HepG2 (cell line): ENCODE measurements around the gene NFAT5. TPM values are rescaled to one million over a fixed set of nuclear protein-coding genes. Genes with fewer than 3 reads are reported as not detected.

Source experiments
- AHR ChIP-seq: IDR thresholded peaks from 2 replicates; pipeline ENCODE4 v1.6.1; 2018; ENCODE audit warnings: missing genetic modification reagents, missing compliant biosample characterization
- ARID2 ChIP-seq: sonication (generic); formaldehyde crosslinking; IDR thresholded peaks from 2 replicates; pipeline ENCODE4 v1.8.1; 2022; ENCODE audit warnings: mild to moderate bottlenecking, missing genetic modification reagents, borderline replicate concordance
- ATRX ChIP-seq: sonication (generic); formaldehyde crosslinking; IDR thresholded peaks from 2 replicates; pipeline ENCODE4 v1.4.0; 2020; ENCODE audit warnings: missing genetic modification reagents, borderline replicate concordance
- ELK4 ChIP-seq: sonication (generic); formaldehyde crosslinking; IDR thresholded peaks from 2 replicates; pipeline ENCODE4 v1.9.0; 2021; ENCODE audit warnings: missing genetic modification reagents, borderline replicate concordance
- ETV5 ChIP-seq: IDR thresholded peaks from 2 replicates; pipeline ENCODE4 v1.6.1; 2018; ENCODE audit warnings: missing biosample characterization, missing genetic modification reagents, inconsistent platforms, borderline replicate concordance
- FOXP1 ChIP-seq, 2 experiments: fragments of 450-650 bp in 1 of 2; IDR thresholded peaks; 2 replicates each; pipeline ENCODE4 v1.6.1; 2017 to 2018; ENCODE audit warnings: antibody characterized with exemption in 1 of 2
- GABPB1 ChIP-seq: IDR thresholded peaks from 2 replicates; pipeline ENCODE4 v1.6.1; 2016; ENCODE audit warnings: mild to moderate bottlenecking, missing genetic modification reagents, moderate library complexity, missing compliant biosample characterization
- IRF1 ChIP-seq: sonication (generic); formaldehyde crosslinking; IDR thresholded peaks from 2 replicates; pipeline ENCODE4 v1.4.0; 2020; ENCODE audit warnings: low read depth, mild to moderate bottlenecking, missing genetic modification reagents
- MEIS2 ChIP-seq: sonication (generic); formaldehyde crosslinking; IDR thresholded peaks from 2 replicates; pipeline ENCODE4 v1.9.0; 2021; ENCODE audit warnings: mild to moderate bottlenecking, missing genetic modification reagents
- NCOR1 ChIP-seq: fragments of 200-600 bp; sonication (generic); IDR thresholded peaks from 2 replicates; pipeline ENCODE4 v1.7.0; 2017; ENCODE audit warnings: antibody characterized with exemption, low read length, borderline replicate concordance
- RFX3 ChIP-seq: IDR thresholded peaks from 2 replicates; pipeline ENCODE4 v1.6.1; 2016; ENCODE audit warnings: missing biosample characterization, missing genetic modification reagents
- RFXAP ChIP-seq: sonication (generic); formaldehyde crosslinking; IDR thresholded peaks from 2 replicates; pipeline ENCODE4 v1.4.0; 2020; ENCODE audit warnings: missing genetic modification reagents, borderline replicate concordance
- SETDB1 ChIP-seq: sonication (generic); formaldehyde crosslinking; IDR thresholded peaks from 2 replicates; pipeline ENCODE4 v1.5.1; 2020; ENCODE audit warnings: missing genetic modification reagents, mild to moderate bottlenecking, borderline replicate concordance
- SMAD9 ChIP-seq: sonication (generic); formaldehyde crosslinking; IDR thresholded peaks from 2 replicates; pipeline ENCODE4 v1.5.1; 2020; ENCODE audit warnings: mild to moderate bottlenecking, missing genetic modification reagents
- SPEN ChIP-seq: sonication (generic); formaldehyde crosslinking; IDR thresholded peaks from 2 replicates; pipeline ENCODE4 v1.5.1; 2020; ENCODE audit warnings: low read depth, mild to moderate bottlenecking, missing genetic modification reagents
- TBX3 ChIP-seq: fragments of 450-650 bp; IDR thresholded peaks from 2 replicates; pipeline ENCODE4 v1.6.1; 2017; ENCODE audit warnings: antibody characterized with exemption, mild to moderate bottlenecking, inconsistent platforms, borderline replicate concordance
- YEATS4 ChIP-seq: sonication (generic); formaldehyde crosslinking; IDR thresholded peaks from 2 replicates; pipeline ENCODE4 v1.4.0; 2020; ENCODE audit warnings: missing genetic modification reagents, borderline replicate concordance
- ZBTB26 ChIP-seq: IDR thresholded peaks from 2 replicates; pipeline ENCODE4 v1.6.1; 2016; ENCODE audit warnings: missing compliant biosample characterization, missing genetic modification reagents, borderline replicate concordance
- ZFP36 ChIP-seq: fragments of 150-350 bp; IDR thresholded peaks from 2 replicates; pipeline ENCODE4 v1.6.1; 2018; ENCODE audit warnings: borderline replicate concordance, low read length, low read depth; ENCODE audit not compliant: partially characterized antibody
- ZFY ChIP-seq: sonication (generic); formaldehyde crosslinking; IDR thresholded peaks from 2 replicates; pipeline ENCODE4 v1.4.0; 2020; ENCODE audit warnings: missing genetic modification reagents
- ZNF101 ChIP-seq: sonication (generic); formaldehyde crosslinking; IDR thresholded peaks from 2 replicates; pipeline ENCODE4 v1.4.0; 2020; ENCODE audit warnings: mild to moderate bottlenecking, low read depth, missing genetic modification reagents, borderline replicate concordance
- ZNF3 ChIP-seq: IDR thresholded peaks from 2 replicates; pipeline ENCODE4 v1.7.0; 2017; ENCODE audit warnings: inconsistent platforms
- ZNF503 ChIP-seq: sonication (generic); formaldehyde crosslinking; IDR thresholded peaks from 2 replicates; pipeline ENCODE4 v1.4.0; 2020; ENCODE audit warnings: missing genetic modification reagents
- ZNF615 ChIP-seq: sonication (generic); formaldehyde crosslinking; IDR thresholded peaks from 2 replicates; pipeline ENCODE4 v1.5.0; 2020; ENCODE audit warnings: mild to moderate bottlenecking, missing genetic modification reagents, borderline replicate concordance
- ZNF652 ChIP-seq: IDR thresholded peaks from 2 replicates; pipeline ENCODE4 v1.6.1; 2016; ENCODE audit warnings: low read depth, borderline replicate concordance
- ZNF777 ChIP-seq: sonication (generic); formaldehyde crosslinking; IDR thresholded peaks from 2 replicates; pipeline ENCODE4 v1.4.0; 2020; ENCODE audit warnings: missing genetic modification reagents
- polyA plus RNA-seq, 8 experiments: library from polyadenylated mRNA; depleted of rRNA in 3 of 8; stranded (reverse) in 7 of 8; unstranded in 1 of 8; fragments of >200 nt; fragmentation: Illumina TruSeq in 4 of 8; extraction: Trizol in 4 of 8; gene quantifications; 2 replicates each; pipeline versions ENCODE4 v1.2.1 to v1.2.3, GENCODE V29; 2011 to 2016; ENCODE audit warnings: low read depth in 4 of 8, missing spikeins in 1 of 8, mixed read lengths in 1 of 8; ENCODE audit not compliant: insufficient read depth in 1 of 8
- total RNA-seq, 5 experiments: library from RNA; depleted of rRNA; stranded (reverse); fragments of >200 nt; fragmentation: Illumina TruSeq; extraction: Trizol; gene quantifications; 2 replicates each; pipeline ENCODE4 v1.2.3, GENCODE V29; 2016; ENCODE audit warnings: low read depth in 1 of 5

Gene NFAT5
- total and polyA plus RNA-seq, 2 of the 13 experiments (the other 11 are each of a cell fraction or from before 2014, with no cell fraction given): 20.5 to 54.3 TPM

GRCh38 chr16:69520800-69521602 is 44.8 kb upstream of the NFAT5 start (continued):
- TF ChIP-seq ZFY (CRISPR knock-in tag) (0 out of 2 replicates have a peak, but pooled peaks have one; percentile 31), ETV5 (CRISPR knock-in tag) (0 out of 2 replicates have a peak, but pooled peaks have one; percentile 10), SETDB1 (no peak), ZNF3 (no peak), ZNF101 (CRISPR knock-in tag) (no peak), ARID2 (no peak), ELK4 (CRISPR knock-in tag) (no peak), SPEN (CRISPR knock-in tag) (no peak), ZFP36 (no peak), ZNF615 (CRISPR knock-in tag) (no peak), ZNF652 (no peak), ZNF503 (peak; percentile 49; the same call in 1 of the 2 replicates), SMAD9 (CRISPR knock-in tag) (no peak), FOXP1 (IDR thresholded peaks at IDR 0.05) (no peak), FOXP1 (CRISPR knock-in tag; IDR thresholded peaks at IDR 0.05) (peak; percentile 31; the same call in 1 of the 2 replicates), RFXAP (CRISPR knock-in tag) (0 out of 2 replicates have a peak, but pooled peaks have one; percentile 47), NCOR1 (no peak), RFX3 (CRISPR knock-in tag) (no peak), ATRX (no peak), MEIS2 (CRISPR knock-in tag) (no peak), TBX3 (no peak), YEATS4 (CRISPR knock-in tag) (0 out of 2 replicates have a peak, but pooled peaks have one; percentile 36), ZBTB26 (CRISPR knock-in tag) (no peak), IRF1 (CRISPR knock-in tag) (no peak), ZNF777 (CRISPR knock-in tag) (no peak), AHR (CRISPR knock-in tag) (no peak), GABPB1 (no peak)
